ENCODE data around the gene RAI1.
A peak's percentile ranks its signal among the peaks of the same experiment; 100 is the strongest.
"Not testable (repeated sequence)": the region's sequence is repeated elsewhere in the genome, so short reads cannot be mapped to it uniquely, and the experiment has no call there.

The RAI1 gene, protein sequence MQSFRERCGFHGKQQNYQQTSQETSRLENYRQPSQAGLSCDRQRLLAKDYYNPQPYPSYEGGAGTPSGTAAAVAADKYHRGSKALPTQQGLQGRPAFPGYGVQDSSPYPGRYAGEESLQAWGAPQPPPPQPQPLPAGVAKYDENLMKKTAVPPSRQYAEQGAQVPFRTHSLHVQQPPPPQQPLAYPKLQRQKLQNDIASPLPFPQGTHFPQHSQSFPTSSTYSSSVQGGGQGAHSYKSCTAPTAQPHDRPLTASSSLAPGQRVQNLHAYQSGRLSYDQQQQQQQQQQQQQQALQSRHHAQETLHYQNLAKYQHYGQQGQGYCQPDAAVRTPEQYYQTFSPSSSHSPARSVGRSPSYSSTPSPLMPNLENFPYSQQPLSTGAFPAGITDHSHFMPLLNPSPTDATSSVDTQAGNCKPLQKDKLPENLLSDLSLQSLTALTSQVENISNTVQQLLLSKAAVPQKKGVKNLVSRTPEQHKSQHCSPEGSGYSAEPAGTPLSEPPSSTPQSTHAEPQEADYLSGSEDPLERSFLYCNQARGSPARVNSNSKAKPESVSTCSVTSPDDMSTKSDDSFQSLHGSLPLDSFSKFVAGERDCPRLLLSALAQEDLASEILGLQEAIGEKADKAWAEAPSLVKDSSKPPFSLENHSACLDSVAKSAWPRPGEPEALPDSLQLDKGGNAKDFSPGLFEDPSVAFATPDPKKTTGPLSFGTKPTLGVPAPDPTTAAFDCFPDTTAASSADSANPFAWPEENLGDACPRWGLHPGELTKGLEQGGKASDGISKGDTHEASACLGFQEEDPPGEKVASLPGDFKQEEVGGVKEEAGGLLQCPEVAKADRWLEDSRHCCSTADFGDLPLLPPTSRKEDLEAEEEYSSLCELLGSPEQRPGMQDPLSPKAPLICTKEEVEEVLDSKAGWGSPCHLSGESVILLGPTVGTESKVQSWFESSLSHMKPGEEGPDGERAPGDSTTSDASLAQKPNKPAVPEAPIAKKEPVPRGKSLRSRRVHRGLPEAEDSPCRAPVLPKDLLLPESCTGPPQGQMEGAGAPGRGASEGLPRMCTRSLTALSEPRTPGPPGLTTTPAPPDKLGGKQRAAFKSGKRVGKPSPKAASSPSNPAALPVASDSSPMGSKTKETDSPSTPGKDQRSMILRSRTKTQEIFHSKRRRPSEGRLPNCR (N-terminal part only)

DNA sequence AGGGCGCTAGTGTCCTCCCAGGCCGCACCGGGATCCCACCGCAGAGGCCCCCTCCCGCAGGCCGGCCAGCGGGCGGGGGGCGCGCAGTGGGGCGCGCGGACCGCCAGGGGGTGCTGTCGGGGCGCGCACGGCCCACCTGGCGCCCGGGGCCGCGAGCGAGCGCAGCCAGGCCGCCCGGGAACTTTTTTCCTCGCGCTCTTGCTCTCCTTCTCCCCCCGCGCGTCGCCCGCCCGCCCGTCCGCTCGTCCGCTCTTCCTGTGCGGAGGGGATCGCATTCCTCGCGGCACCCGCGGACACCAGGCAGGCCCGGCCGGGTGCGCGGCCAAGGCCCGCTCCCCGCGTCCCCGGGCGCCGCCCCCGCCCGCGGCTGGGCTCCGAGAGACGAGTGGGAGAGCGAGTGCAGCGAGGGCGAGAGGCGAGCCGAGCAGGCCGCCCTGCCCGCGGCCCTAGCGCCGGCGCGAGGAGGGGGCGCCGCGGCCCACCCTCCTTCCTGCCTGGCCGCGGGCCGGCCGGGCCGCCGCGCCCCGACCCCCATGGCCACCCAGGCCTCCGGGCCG lies at the start of gene RAI1:
Gene RAI1 (plus strand): TSS at position 272 of the 557 bp plus-strand sequence. CDS start 111,491 bp downstream, outside the sequence.
- DNase-seq (ENCODE audit: low spot score) = peak; percentile 87

DNA sequence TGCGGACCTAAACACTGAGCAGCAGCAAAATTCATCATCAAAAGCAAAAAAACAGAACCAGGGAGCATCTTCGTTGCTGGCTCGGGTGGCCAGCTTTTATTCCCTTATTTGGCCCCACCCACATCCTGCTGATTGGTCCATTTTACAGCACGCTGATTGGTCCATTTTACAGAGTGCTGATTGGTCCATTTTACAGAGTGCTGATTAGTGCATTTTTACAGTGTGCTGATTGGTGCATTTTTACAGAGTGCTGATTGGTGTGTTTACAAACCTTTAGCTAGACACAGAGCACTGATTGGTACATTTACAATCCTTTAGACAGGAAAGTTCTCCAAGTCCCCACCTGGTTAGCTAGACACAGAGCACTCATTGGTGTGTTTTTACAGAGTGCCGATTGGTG lies 48.6 kb upstream of the RAI1 start:
- DNase-seq (ENCODE audit: low spot score) = not testable (repeated sequence)

DNA sequence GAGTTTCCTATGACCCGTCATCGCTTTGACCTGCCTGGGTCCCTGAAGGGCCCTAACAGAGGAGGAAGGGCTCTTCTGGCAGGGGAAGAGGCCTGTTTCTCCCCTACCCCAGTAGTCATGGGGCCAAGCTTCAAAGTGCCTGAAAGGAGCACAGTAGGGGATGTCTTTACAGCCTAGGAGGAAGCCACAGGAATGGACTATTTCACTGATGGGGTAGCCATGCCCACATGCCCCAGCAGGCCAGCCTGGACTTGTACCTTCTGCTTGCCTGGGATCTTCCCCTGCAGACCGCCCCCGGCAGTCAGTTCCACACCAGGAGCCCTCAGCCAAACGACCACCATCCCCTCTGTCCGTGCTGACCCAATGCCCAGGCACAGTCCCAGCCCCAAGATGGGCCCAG lies 47.9 kb upstream of the RAI1 start:
- DNase-seq (ENCODE audit: low spot score) = no peak

DNA sequence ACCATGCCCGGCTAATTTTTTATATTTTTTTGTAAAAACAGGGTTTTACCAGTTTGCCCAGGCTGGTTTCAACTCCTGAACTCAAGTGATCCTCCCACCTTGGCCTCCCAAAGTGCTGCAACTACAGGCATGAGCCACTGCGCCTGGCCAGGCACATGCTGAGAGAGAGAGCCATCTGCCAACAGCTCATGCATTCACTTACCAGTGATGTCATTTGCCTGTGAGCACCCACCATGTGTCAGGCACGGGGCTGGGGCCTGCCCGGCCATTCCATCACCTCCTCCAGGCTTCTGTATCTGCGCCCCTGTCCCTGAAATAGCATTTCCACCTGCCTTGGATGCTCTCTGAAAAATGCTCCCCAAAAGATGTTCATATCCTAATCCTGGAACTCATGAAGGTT lies 46.1 kb upstream of the RAI1 start:
- no peak for DNase-seq (ENCODE audit: low spot score)

DNA sequence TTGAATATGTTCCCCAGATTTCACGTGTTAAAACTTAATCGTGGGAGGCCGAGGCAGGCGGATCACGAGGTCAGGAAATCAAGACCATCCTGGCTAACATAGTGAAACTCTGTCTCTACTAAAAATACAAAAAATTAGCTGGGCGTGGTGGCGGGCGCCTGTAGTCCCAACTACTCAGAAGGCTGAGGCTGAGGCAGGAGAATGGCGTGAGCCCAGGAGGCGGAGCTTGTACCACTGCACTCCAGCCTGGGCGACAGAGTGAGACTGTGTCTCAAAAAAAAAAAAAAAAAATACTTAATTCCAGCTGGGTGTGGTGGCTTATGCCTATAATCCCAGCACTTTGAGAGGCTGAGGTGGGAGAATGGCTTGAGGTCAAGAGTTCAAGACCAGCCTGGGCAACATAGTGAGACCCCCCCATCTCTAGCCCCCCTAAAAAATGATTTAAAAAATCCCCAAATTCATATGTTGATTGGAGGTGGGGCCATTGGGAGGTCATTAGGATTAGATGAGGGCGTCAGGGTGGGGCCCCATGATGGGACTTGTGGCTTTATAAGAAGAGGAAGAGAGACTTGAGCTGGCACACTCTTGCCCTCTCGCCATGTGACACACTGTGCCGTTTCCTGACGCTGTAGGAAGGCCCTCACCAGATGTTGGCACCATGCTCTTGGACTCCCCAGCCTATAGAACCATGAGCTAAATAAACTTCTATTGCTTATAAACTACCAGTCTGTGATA lies 45.6 kb upstream of the RAI1 start:
- not testable (repeated sequence) for DNase-seq (ENCODE audit: low spot score)

DNA sequence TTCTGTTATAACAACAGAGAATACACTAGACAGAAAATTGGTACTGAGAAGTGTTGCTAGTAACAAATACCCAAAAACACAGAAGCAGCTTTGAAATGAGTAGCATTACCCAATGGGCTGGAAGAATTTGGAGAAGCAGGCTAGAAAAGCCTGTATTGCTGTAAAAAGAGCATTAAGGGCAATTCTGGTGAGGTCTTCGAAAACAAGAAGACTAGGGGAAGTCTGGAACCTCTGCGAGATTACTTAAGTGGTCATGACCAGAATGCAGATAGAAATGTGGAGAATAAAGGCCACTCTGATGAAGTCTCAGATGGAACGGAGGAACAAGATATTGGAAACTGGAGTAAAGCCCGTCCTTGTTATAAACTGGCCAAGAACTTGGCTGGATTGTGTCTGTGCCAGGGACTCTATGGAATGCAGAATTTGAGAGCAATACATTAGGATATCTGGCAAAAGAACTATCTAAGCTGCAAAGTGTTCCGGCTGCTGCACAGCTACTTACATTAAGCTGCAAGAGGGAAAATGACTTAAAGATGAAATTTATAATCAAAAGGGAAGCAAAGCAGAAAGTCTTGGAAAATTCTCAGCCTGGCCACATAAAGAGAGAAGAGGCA lies 44.9 kb upstream of the RAI1 start:
- DNase-seq (ENCODE audit: low spot score) = no peak

DNA sequence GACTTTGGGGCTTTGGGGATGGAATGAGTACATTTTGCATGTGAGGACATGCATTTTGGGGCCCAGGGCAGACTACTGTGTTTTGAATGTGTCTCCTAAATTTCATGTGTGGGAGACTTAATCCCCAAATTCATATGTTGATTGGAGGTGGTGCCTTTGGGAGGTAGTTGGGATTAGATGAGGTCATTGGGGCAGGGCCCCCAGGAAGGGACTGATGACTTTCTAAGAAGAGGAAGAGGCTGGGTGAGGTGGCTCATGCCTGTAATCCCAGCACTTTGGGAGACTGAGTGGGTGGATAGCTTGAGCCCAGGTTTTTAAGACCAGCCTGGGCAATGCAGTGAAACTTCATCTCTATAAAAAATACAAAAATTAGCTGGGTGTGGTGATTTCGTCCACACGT lies 42.8 kb upstream of the RAI1 start:
- no peak for DNase-seq (ENCODE audit: low spot score)

DNA sequence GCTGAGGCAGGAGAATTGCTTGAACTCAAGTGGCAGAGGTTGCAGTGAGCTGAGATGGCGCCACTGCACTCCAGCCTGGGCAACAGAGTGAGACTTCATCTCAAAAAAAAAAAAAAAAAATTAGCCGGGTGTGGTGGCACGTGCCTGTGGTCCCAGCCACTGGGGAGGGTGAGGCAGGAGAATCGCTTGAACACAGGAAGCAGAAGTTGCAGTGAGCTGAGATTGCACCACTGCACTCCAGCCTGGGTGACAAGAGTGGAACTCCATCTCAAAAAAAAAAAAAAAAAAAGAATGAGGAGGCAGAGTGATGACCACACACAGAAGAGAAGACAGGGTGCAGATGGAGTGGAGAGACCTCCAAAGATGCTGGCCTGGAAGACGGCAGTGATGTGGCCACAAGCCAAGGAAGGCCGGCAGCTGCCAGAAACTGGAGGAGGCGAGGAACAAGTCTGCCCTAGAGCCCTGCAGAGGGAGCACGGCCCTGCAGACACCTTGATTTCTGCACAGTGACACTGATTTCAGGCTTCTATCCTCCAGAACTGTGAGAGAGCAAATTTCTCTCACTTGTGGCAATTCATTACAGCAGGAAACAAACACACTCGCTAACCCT lies 41.5 kb upstream of the RAI1 start:
- not testable (repeated sequence) for DNase-seq (ENCODE audit: low spot score)

DNA sequence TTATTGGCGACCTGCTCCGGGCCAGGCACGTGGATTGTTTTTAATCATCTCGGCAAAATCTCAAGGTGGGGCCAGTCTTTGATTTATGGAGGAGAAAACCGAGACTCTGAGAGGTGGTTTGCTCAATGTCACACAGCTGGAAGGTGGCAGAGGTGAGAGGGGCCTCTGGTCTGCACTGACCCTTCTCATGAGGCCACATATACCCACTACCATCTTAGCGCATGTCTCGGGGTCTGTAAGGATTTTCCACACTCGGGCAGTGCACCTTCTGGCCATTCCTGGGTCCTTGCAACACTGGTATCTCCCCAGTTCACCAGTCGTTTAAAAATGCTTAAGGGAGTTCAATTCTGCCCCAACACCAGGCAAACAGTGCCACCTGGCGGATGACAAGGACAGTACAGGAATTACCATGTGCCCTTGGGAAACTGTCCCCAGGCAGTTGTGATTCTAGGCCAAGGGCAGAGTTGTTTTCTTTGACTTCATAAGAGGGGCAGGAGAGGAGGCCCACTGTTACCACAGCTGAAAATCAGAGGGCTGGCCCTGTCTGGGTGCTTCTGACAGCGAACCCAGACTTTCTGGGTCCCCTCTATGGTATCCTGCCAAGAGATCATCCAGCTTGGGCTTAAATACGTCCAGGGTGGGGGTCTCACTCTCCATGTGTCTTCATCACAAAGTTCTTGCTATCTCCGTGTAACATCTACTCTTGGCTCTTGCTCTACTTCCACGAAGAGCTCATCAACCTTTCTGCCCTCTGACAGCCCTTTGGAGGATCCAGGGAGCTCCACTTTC lies 39.4 kb upstream of the RAI1 start:
- peak; percentile 62 for DNase-seq (ENCODE audit: low spot score)

DNA sequence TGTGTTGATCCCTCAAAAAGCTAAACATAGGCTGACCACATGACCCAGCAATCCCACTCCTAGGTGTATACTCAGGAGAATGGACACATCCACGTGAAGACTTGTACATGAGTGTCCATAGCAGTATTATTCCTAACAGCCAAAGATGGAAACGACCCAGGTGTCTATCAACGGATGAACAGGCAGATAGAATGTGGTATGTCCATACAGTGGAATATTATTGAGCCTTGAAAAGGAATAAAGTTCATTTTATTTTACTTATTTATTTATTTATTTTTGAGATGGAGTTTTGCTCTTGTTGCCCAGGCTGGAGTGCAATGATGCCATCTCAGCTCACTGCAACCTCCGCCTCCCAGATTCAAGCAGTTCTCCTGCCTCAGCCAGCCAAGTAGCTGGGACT lies 36.1 kb upstream of the RAI1 start:
- not testable (repeated sequence) for DNase-seq (ENCODE audit: low spot score)

DNA sequence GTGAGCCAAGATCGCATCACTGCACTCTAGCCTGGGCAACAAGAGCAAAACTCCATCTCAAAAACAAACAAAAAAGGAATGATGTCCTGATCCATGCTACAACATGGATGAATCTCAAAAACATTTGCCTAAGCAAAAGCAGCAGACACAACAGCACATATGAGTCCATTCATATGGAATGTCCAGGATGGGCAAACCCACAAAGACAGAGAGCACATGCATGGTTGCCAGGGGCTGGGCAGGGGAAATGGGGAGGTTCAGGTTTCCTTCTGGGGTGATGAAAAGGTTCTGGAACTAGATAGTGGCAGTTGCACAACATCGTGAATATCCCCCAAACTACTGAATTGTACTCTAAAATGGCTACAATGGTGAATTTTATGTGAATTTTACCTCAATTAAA lies 35.3 kb upstream of the RAI1 start:
- DNase-seq (ENCODE audit: low spot score) = no peak

DNA sequence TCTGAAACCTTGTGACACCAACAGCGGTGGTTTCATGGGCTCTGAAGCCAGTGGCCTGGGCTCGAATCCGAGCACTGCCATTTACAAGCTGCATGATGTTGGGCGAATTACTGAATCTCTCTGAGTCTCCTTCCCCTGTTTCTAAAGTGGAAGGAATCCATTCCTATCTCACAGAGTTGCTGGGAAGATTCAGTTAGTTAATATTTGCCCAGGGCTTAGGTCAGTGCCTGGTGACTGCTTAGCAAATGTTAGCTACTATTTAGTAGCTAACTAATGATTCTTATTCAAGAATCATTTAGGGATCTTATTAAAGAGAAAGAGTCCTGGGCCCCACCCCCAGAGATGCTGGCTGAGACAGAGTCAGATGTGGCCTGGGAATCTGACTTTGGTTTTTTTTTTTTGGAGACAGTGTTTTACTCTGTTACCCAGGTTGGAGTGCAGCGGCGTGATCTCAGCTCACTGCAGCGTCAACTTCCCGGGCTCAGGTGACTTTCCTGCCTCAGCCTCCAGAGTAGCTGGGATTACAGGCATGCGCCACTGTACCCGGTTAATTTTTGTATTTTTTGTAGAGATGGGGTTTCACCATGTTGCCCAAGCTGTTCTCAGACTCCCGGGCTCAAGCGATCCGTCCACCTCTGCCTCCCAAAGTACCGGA lies 33.6 kb upstream of the RAI1 start:
- no peak for DNase-seq (ENCODE audit: low spot score)

DNA sequence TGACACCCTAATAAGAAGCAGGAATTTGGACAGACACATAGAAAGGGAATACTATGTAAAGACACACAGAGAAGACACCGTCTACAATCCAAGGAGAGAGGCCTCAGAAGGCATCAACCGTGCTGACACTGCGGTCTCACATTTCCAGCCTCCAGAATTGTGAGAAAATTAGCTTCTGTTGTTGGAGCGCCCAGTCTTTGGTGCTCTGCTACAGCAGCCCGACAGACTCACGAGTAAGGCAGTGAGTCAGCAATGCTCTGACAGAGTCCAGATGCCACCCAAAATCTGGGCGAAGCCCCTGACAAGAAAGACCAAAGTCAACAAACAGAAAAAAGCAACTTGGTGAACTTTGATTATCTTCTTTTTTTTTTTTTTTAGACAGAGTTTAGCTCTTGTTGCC lies 32.5 kb upstream of the RAI1 start:
- no peak for DNase-seq (ENCODE audit: low spot score)

DNA sequence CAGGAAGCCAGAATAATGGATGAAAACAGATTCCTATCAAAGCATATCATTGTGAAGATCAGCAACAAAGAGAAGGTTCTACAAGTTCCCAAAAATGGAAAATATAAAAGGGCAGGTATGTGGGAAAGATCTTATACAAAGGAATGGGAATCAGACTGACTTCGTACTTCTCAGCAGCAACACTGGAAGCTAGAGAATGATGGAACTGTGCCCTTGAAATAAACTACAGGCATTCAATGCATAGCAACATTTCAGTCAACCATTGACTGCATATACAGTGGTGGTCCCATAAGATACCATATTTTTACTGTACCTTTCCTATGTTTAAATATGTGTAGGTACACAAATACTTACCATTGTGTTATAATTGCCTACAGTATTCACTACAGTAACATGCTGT lies 30.3 kb upstream of the RAI1 start:
- no peak for DNase-seq (ENCODE audit: low spot score)

DNA sequence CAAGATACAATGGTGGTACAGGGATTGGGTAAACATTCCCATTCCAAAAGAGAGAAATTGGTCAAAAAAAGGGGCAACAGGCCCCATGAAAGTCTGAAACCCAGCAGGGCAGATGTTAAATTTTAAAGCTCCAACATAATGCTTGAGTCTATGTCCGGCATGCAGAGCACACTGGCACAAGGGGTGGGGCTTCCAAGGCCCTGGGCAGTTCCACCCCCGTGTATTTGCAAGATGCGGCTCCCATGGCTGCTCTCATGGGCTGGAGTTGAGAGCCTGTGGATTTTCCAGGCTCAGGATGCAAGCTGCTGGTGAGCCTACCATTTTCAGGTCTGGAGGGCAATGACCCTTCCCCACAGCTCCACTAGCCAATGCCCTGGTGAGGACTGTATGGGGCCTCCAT lies 27.9 kb upstream of the RAI1 start:
- no peak for DNase-seq (ENCODE audit: low spot score)

DNA sequence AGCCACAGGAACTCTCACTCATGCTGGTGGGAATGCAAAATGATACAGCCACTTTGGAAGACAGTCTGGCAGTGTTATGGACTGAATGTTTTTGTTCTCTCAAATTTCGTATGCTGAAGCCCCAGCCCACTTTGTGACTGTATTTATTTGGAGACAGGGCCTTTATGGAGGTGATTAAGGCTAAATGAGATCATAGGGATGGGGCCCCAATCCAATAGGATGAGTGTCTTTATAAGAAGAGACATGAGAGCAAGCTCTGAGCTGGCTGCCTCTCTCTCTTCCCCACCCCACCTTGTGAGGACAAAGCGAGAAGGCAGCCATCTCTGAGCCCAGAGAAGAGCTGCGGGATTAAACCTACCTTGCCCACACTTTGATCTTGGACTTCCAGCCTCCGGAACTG lies 21.9 kb upstream of the RAI1 start:
- no peak for DNase-seq (ENCODE audit: low spot score)

DNA sequence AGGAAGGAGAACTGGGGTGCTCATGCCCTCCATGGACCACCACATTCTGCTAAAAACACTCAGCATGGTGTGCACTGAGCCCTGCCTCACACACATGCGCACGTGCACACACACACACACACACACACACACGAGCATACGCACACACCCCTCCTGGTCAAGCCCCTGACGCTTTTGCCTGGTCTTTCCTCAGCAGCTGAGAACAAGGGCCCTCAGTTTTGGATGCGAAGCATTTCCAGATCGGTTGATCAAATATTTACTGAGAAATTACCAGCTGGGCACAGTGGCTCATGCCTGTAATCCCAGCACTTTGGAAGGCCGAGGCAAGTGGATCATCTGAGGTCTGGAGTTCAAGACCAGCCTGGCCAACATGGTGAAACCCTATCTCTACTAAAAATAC lies 20.1 kb upstream of the RAI1 start:
- no peak for DNase-seq (ENCODE audit: low spot score)

DNA sequence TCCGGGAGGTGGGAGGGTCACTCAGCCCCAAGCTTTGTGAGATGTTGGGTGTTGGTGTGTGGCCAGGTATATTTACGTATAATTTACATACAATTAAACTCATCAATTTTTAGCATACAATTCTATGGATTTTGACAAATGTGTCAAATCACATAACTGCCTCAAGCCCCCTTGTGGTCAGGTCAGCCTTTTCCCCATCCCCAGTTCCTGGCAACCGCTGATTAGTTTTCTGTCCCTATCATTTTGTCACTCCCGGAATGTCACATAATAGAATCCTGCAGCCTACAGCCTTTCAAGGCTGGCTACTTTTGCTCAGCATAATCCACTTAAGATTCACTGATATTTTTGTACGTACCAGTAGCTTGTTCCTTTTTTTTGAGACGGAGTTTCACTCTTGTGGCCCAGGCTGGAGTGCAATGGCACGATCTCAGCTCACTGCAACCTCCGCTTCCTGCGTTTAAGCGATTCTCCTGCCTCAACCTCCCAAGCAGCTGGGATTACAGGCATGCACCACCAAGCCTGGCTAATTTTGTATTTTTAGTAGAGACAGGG lies 19.3 kb upstream of the RAI1 start:
- DNase-seq (ENCODE audit: low spot score) = peak; percentile 32
